ENCODE measurements around the gene RPL27A.
"Not testable (repeated sequence)": the region's sequence is repeated elsewhere in the genome, so short reads cannot be mapped to it uniquely, and the experiment has no call there.

RPL27A gene
- total RNA-seq, result 641 to 1,244 (median 1,045) reads per million in 3 experiments

GRCh38 chr11:8682303-8683114 lies at the start of gene RPL27A, which contains the start of gene TRIM66:
RPL27A (plus strand) TSS chr11:8682792; CDS start chr11:8682814, 22 bp downstream.
TRIM66 (minus strand) TSS chr11:8682665; CDS start chr11:8672274, 10,391 bp downstream.
- peak; percentile 98 for DNase-seq

DNA sequence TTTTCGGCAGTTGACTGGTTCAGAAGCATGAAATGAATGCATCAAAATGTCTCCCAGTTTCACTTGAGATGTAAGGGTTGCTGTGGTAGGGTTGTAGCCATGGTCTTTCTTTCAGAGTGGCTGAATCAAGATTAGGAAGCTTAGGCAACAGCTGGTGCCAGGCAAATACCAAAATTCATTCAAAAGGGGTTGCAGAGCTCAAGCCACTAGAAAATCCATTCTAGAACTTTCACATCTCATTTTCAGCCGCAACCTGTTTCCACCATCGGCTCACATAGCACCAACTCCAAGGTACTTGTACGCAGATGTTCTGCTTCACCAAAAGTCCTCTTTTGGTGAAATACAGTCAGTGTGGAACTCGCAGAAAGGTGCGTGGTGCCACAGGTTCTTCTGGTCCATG lies 48.1 kb upstream of the RPL27A start:
- no peak for DNase-seq

DNA sequence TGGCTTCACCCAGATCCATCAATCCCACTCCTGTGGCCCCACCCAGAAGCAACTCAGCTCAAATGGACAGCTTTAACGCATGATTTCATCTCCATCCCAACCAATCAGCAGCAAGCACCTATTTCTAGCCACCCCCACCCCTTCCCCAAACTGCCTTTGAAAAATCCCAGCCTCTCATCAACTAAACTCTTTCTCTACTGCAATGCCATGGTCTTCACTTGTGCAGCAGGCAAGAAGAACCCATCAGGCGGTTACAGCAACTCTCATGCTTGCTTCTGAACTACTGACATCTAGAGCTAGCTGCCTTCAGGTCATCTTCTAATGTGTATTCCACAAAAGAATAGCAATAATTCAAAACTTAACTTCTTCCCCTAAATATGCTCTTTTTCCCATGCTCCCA lies 46.5 kb upstream of the RPL27A start:
- DNase-seq, result no peak

- no peak for DNase-seq
These were observed 44.3 kb upstream of the RPL27A start for GRCh38 chr11:8638300-8638699.

GRCh38 chr11:8639655-8640054 lies 42.9 kb upstream of the RPL27A start:
- DNase-seq, result no peak

DNA sequence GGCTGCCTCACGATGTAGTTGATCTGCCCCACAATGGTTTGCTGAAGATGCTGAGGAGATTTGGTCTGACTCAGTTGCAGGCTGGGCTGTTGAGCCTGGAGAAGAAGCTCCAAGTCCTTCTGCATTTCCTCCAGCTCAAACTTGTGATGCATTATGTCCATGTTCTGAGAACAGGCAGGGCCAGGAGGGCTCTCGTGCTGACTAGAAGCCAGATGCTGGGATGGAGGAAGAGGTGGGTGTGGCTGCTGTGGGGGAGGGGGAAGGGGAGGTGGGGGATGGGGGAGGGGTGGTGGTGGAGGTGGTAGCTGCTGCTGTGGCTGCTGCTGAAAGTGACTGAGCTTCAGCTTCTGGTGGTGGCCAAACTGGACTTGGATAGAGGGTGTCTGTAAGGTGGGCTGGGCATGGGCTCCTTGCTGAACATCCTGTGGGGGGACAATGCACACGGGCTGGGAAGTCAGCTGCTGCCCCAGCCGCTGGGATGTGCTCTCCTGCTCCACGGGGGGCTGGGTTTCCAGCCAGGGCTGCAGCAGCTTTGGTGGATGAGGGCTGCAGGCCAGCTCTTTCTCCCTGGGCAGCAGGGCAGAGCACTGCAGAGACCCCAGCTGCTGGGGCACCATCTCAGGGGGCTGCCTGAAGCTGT lies 42.2 kb upstream of the RPL27A start:
- DNase-seq, result no peak

DNA sequence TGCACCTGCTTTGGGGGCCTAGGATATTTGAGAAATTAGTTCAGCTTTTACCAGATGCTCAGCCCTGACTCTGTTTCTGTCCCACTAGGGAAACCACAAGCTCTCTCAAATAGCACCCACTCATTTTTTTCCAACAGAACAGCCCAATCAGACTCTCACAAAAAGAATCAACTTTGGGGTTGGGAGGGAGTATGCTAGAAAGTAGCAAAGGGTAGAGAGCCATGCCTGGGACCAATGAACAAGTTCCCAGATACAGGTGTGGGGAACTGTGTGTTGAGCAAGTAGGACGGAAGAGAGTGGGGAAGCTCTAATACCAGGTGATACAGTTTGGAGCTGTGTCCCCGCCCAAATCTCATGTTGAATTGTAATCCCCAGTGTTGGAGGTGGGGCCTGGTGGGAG lies 41.3 kb upstream of the RPL27A start:
- DNase-seq, result no peak

GRCh38 chr11:8642196-8642841 lies 40.3 kb upstream of the RPL27A start:
- no peak for DNase-seq

GRCh38 chr11:8646873-8647272 lies 35.7 kb upstream of the RPL27A start:
- no peak for DNase-seq

DNA sequence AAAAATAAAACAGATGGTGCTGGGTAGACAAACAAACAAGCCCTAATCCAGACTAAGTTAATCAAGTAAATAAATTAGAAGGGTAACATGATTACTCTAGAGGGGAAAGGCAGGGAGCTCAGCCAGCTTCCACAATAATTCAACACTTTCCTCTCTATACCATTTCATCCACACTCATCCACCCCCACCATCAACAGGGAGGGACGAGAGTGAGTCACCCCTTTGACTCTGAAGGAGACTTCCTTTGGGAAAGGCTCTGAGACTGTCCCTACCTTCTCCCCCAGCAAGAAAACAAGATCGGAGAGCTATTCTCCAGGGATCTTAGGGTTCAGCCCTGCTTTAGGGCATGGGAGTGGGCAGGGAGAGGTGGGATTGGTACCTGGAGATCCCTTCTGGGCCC lies 33.2 kb upstream of the RPL27A start:
- no peak for DNase-seq

DNA sequence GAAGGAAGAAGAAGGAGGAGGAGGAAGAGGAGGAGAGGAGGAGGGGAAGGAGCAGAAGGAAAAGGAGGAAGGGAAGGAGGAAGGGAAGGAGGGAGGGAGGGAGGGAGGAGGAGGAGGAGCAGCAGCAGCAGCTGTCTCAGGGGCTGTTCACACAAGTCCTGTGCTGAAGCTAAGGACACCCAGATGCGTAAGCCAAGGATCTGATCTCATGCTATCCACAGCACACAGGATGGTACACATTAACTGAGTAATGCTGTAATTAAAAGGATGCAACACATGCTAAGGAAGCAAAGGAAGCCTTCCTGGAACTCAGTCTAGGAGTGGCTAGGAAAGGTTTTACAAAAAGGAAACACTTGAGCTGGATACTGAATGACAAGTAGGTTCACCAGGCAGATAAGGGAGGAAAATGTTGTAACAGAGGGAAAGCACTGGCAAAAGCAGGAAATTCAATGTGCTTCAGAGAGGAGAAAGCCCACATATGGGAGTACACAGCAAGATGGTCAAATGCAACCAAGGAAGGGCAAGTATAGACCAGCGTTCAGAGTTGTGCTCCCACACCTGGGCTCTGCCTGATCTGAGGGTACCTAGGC lies 32.1 kb upstream of the RPL27A start:
- DNase-seq, result no peak

GRCh38 chr11:8652140-8652539 lies 30.5 kb upstream of the RPL27A start:
- DNase-seq, result no peak

DNA sequence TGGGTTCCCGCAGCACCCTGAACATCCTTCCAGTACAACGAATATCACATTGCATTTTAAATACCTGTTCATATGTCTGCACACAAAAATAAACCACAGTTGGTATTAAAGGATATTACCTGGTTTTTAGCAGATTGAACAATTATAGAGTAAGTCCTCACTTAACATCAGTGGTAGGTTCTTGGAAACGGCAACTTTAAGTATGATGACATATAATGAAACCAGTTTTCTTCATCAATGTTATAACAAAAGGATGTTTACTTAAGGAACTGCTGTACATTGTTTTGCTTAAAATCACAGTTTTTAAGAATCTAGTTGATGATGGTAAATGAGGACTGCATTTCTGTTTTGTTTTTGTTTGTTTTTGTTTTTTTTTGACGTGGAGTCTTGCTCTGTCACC lies 28.1 kb upstream of the RPL27A start:
- no peak for DNase-seq

DNA sequence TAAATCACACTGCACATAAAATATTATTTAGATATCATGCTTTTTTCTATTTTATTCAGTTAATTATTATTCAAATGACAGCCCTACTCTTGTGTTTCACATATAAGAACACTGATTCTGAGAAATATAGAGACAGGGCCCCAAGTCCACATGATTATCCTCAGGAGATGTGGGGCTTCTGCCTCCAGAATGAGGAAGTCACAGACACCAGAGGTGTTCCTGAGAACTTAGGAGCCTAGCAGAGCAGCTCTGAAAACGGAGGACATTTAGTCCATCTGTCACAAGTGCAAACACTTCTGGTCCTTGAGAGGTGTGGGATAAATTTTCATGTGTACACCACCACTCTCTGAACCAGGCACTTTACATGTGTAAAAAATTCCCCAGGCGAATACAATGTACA lies 26.3 kb upstream of the RPL27A start:
- DNase-seq, result no peak

DNA sequence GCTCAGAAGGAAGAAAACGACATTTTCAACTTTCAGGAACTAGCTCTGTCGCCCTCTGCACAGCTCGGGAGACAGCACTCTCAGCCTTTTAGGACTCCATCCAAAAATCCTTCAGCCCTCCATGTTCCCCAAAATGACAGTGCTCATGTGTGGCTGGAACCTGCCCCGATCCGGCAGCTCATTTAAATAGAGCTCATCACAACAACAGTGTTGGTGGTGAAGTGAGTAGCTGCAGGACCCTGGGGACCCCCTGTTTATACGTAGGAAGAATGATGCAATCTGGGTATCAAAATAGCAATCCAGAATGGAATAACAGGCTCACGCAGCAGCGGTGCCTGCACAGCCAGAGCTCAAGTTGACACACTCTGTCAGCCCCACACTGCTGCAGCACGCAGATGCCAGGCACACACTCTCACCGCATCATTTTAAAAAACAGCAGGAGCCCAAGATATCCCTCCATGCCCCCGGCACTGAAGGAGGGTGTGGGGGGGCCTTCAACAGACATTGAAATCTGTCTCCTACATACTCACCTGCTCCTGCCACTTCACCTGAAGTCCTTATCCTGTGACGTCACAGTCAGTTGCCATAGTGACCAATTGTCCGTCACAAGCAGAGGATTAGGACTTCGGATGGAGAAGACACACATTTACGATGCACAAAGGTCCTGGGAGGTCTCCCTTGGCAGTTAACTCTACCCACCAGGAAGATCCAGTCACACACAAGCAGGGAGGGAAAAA lies 24.1 kb upstream of the RPL27A start:
- DNase-seq, result no peak

DNA sequence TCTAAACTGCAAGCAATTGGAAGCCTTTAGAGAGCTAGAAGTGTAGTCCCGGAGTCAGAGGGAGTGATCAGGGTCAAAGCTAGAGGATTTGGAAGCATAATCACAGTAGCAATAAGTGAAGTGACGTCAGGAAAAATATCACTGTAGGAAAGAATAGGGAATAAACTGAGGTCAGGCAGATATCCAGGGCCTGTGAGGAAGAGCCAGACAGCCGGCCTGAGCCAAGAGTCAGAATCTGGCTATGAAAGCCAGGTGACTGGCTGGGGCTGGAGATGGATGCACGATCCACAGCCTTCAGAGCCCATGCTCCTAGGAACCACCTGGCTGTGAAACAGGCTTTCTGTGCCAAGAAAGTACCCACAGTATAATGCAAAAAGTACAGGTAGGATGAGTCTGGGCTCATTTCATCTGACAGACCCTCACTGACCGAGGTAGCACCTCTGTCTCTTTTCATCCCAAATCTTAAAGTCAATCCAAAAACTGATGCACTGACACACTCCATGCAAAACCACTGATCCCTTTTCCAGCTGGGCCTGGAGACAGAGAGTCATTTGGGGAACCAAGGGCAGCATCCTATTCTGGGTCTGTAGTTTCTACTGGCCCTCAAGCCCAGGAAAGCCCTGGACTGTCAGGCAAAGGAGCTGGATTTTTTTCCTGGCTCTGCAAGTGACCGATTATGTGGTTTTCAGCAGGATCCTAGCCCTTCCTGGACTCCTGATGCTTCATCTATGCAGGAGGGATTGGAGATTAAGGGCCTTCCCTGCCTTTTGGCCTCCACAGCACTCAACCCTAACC lies 21.4 kb upstream of the RPL27A start:
- no peak for DNase-seq

DNA sequence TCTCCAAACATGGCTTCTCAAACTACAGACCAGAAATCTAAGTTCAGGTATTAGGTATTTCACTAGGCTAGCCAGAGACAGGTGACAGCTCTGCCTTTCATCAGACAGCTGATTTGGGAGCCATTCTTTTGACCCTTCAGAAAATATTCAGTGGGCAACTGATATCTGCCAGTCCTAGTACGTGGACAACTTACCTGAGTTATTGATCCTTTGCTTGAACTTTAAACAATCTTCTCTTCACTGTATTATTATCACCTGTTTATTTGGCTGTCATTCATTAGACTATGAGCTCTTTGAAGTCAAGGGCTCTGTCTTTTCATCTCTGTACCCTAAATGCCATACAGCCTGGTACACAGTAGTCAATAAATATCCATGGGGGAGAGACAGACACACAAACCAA lies 17.4 kb upstream of the RPL27A start:
- no peak for DNase-seq

- DNase-seq, result not testable (repeated sequence)
These were observed 12.5 kb upstream of the RPL27A start for GRCh38 chr11:8670081-8670480.

DNA sequence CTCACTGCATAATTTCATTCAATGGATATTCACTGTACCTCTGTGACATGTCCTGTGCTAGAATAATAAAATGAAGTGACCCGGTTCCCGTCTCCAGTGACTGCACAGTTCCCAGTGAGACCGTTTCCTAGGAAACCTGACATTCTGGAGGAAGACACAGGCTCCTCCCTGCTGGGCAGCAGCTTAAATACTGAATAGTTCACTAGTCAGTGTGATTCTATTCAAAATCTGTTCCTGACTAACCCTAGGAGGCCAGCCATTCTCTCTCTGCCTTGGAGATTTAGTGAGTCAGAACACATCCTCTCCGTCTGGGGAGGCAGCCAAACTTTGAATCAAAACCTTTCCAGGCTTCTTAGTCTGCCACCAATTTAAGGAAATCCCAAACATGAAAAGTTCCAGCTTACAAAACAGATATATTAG lies 11.4 kb upstream of the RPL27A start:
- no peak for DNase-seq

GRCh38 chr11:8671651-8672062 lies 10.9 kb upstream of the RPL27A start:
- no peak for DNase-seq

DNA sequence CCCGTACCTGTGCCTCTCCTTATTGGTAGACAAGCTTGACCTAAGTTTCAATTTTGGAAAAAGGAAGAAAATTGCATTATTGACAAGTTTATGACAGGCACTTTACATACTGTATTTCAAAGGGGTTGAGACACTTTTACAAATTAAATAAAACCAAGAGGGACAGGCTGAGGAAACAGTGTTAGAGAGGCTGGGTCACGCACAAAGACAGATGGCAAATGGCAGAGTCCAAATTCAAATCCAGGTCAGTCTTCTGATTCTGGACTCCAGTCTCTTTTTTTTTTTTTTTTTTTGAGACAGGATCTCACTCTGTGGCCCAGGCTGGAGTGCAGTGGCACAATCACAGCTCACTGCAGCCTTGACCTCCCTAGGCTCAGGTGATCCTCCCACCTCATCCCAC lies 10.2 kb upstream of the RPL27A start:
- DNase-seq, result no peak

DNA sequence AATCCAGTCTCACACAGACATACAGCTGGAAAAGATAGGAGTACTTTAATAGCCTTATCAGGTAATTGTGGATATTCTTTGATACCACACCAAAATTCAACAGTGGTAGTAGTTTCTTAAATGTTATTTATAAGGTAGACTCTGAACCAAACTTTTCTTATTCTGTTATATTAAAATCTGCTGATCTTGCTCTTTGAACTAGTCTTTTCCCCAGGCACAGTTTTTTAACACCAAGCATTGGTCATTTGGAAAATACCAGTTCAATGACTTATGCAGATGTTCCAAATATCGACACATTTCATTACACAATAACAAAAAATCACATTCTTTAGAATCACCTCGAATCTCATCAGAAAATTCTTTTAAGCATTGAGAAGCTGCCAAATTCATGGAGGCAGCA lies 7.7 kb upstream of the RPL27A start:
- DNase-seq, result no peak

All from central memory CD4-positive, alpha-beta T cell (primary cell).